Endodermal cell (in vitro differentiated cells): ENCODE results near the gene ITGA8. TPM values are rescaled to one million over a fixed set of nuclear protein-coding genes. Genes with fewer than 3 reads are reported as not detected.

Source experiments
- DNase-seq: peaks from one replicate; pipeline ENCODE4 v3.0.0-alpha.2; 2017
- H3K27ac ChIP-seq: 2 replicates; pipeline ENCODE4 v1.5.1; 2013; ENCODE audit warnings: mild to moderate bottlenecking, low read depth, low read length, moderate library complexity
- H3K27me3 ChIP-seq: 2 replicates; pipeline ENCODE4 v1.6.1; 2013; ENCODE audit warnings: mild to moderate bottlenecking, low read length, moderate library complexity; ENCODE audit not compliant: insufficient read depth, control insufficient read depth, poor library complexity, severe bottlenecking
- H3K36me3 ChIP-seq: 2 replicates; pipeline ENCODE4 v1.7.0; 2013; ENCODE audit warnings: mild to moderate bottlenecking, low read length, moderate library complexity; ENCODE audit not compliant: control insufficient read depth, insufficient read depth
- H3K4me1 ChIP-seq: one replicate; pipeline ENCODE4 v1.7.0; 2013; ENCODE audit warnings: low read length; ENCODE audit not compliant: control insufficient read depth, insufficient read depth
- H3K4me3 ChIP-seq: 2 replicates; pipeline ENCODE4 v1.5.1; 2013; ENCODE audit warnings: mild to moderate bottlenecking, low read length, moderate library complexity
- H3K9ac ChIP-seq: 2 replicates; pipeline ENCODE4 v1.6.1; 2013; ENCODE audit warnings: mild to moderate bottlenecking, low read length, moderate library complexity; ENCODE audit not compliant: poor library complexity, severe bottlenecking; ENCODE audit errors: extremely low read depth
- H3K9me3 ChIP-seq: 2 replicates; pipeline ENCODE4 v1.6.1; 2013; ENCODE audit warnings: mild to moderate bottlenecking, low read length, moderate library complexity; ENCODE audit not compliant: control insufficient read depth
- H3K27ac Mint-ChIP-seq: 2 replicates; pipeline ENCODE4 v1.8.0; 2020; ENCODE audit warnings: mixed read lengths
- H3K27me3 Mint-ChIP-seq: 2 replicates; pipeline ENCODE4 v1.8.0; 2021; ENCODE audit warnings: mild to moderate bottlenecking, mixed read lengths; ENCODE audit not compliant: insufficient read depth
- H3K36me3 Mint-ChIP-seq: 2 replicates; pipeline ENCODE4 v1.8.0; 2020; ENCODE audit warnings: low read depth, mixed read lengths
- H3K4me1 Mint-ChIP-seq: 2 replicates; pipeline ENCODE4 v1.8.0; 2020; ENCODE audit warnings: mixed read lengths
- H3K4me3 Mint-ChIP-seq: 2 replicates; pipeline ENCODE4 v1.8.0; 2020; ENCODE audit warnings: mild to moderate bottlenecking, moderate library complexity, mixed read lengths
- H3K9me3 Mint-ChIP-seq: 2 replicates; pipeline ENCODE4 v1.8.0; 2020; ENCODE audit warnings: mild to moderate bottlenecking, mixed read lengths
- CTCF ChIP-seq: fragments of 200-600 bp; sonication (generic); conservative IDR thresholded peaks from 2 replicates; pipeline ENCODE4 v1.5.0; 2021; ENCODE audit warnings: antibody characterized with exemption, mild to moderate bottlenecking
- WGBS, 2 experiments: methylation state at CpG; one replicate each; pipeline versions ENCODE4 v1.1.5 to v1.1.7; 2013; ENCODE audit warnings: missing lambda C conversion rate in 2 of 2, mixed read lengths in 1 of 2; ENCODE audit not compliant: insufficient coverage in 1 of 2, insufficient read length in 1 of 2; 5-methylcytosine and 5-hydroxymethylcytosine counted together
- total RNA-seq, 2 donors: library from RNA; stranded (reverse); fragmentation: NEBNext Ultra II Directional in 1 of 2; extraction: Animal tissue kit (Norgen Biotek cat#: 25700) in 1 of 2; gene quantifications; 2 replicates in 1 of 2; 3 replicates in 1 of 2; pipeline ENCODE4 v1.2.1, GENCODE V29; 2021

ITGA8 gene
- total RNA-seq, 2 donors from 2014 or later, result 0.24 to 0.40 TPM

GRCh38 chr10:15658069-15658702 is 61.5 kb downstream of the ITGA8 start:
- WGBS, 2 experiments, result 72 to 75% methylated on average over 5 of the region's 5 CpGs
- H3K36me3 Mint-ChIP-seq, result no peaks in the 10 kb centered on the region
- Histone ChIP-seq H3K27me3 (no peaks in the 10 kb centered on the region), H3K9ac (no peak overlapping the region), H3K36me3 (no peaks in the 10 kb centered on the region), H3K4me1 (no peaks in the 10 kb centered on the region), H3K9me3 (no peaks in the 10 kb centered on the region), H3K27ac (no peak overlapping the region), H3K4me3 (no peak overlapping the region)
- H3K27me3 Mint-ChIP-seq, result no peaks in the 10 kb centered on the region
- no peaks in the 10 kb centered on the region for H3K4me1 Mint-ChIP-seq
- no peak for DNase-seq
- H3K27ac Mint-ChIP-seq, result no peak overlapping the region
- no peaks in the 10 kb centered on the region for H3K9me3 Mint-ChIP-seq
- no peak overlapping the region for H3K4me3 Mint-ChIP-seq
- TF ChIP-seq CTCF, result no peak

GRCh38 chr10:15652757-15653156 is 67.0 kb downstream of the ITGA8 start:
- no peak overlapping the region for H3K27ac ChIP-seq
- Mint-ChIP-seq H3K9me3 (no peaks in the 10 kb centered on the region), H3K4me3 (no peak overlapping the region), H3K27ac (no peak overlapping the region), H3K27me3 (no peaks in the 10 kb centered on the region), H3K36me3 (no peaks in the 10 kb centered on the region), H3K4me1 (peaks cover 7% of the 10 kb centered on the region)
- no peak overlapping the region for H3K4me3 ChIP-seq
- TF ChIP-seq CTCF, result no peak
- WGBS, 2 experiments, result 94 to 96% methylated on average over 4 of the region's 4 CpGs
- no peak overlapping the region for H3K9ac ChIP-seq
- H3K4me1 ChIP-seq, result no peaks in the 10 kb centered on the region
- DNase-seq, result no peak
- no peaks in the 10 kb centered on the region for H3K9me3 ChIP-seq
- H3K36me3 ChIP-seq, result no peaks in the 10 kb centered on the region
- no peaks in the 10 kb centered on the region for H3K27me3 ChIP-seq

- H3K9me3 Mint-ChIP-seq, result no peaks in the 10 kb centered on the region
- no peaks in the 10 kb centered on the region for H3K4me1 ChIP-seq
- TF ChIP-seq CTCF, result no peak
- peaks cover 7% of the 10 kb centered on the region for H3K4me1 Mint-ChIP-seq
- H3K4me3 ChIP-seq, result no peak overlapping the region
- no peak for DNase-seq
- H3K27ac ChIP-seq, result no peak overlapping the region
- no peaks in the 10 kb centered on the region for H3K36me3 Mint-ChIP-seq
- H3K36me3 ChIP-seq, result no peaks in the 10 kb centered on the region
- H3K9me3 ChIP-seq, result no peaks in the 10 kb centered on the region
- no peak overlapping the region for H3K4me3 Mint-ChIP-seq
- H3K27ac Mint-ChIP-seq, result no peak overlapping the region
- no peaks in the 10 kb centered on the region for H3K27me3 ChIP-seq
- WGBS, 2 experiments, result 79 to 81% methylated on average over 5 to 7 of the region's 7 CpGs
- H3K9ac ChIP-seq, result no peak overlapping the region
- H3K27me3 Mint-ChIP-seq, result no peaks in the 10 kb centered on the region
These were observed 67.6 kb downstream of the ITGA8 start for GRCh38 chr10:15652117-15652516.
